Measurements from ENCODE around the gene ZDHHC3. TPM values are rescaled to one million over a fixed set of nuclear protein-coding genes. Genes with fewer than 3 reads are reported as not detected.

ZDHHC3 gene
- total RNA-seq, result 10 to 100 TPM; 43.2 to 62.9 (median 46.3) TPM
- 10 to 100 TPM; 77.2 to 82.8 (median 78.1) TPM for polyA plus RNA-seq

GRCh38 chr3:44976002-44976815 lies at the start of gene ZDHHC3, which contains the start of gene EXOSC7:
ZDHHC3 (minus strand) TSS chr3:44976174; CDS start chr3:44959436, 16,738 bp downstream.
EXOSC7 (plus strand) TSS chr3:44976244; CDS start chr3:44976278, 34 bp downstream.
- no peaks in the 10 kb centered on the region for H3K27me3 ChIP-seq
- H3K27ac ChIP-seq, result peak within 1 kb of the TSS; percentile 85 to 95 (median 94)
- peak; percentile 93 for DNase-seq
- intact Hi-C loops (cut with DNase I), result loop anchor here (2.0 to 5.0 kb wide), 3 partner anchors 61 to 215 kb away; partner anchors contain the start of genes KIAA1143, KIF15 and TMEM42
- peak; percentile 18 to 44 for TF ChIP-seq POLR2A (IDR thresholded peaks at IDR 0.05)
- no peak for TF ChIP-seq EP300 (IDR thresholded peaks at IDR 0.05)
- peak; percentile 72 to 86 (median 81) for TF ChIP-seq POLR2AphosphoS5 (IDR thresholded peaks at IDR 0.05)
- H3K4me3 ChIP-seq, result peak within 1 kb of the TSS; percentile 76 to 98 (median 98)
- no peaks in the 10 kb centered on the region for H3K9me3 ChIP-seq
- 0 to 1% methylated on average over 82 of the region's 82 CpGs for WGBS, 2 donors
- no peaks in the 10 kb centered on the region for H3K36me3 ChIP-seq
- H3K4me1 ChIP-seq, result peaks cover 0 to 48% (median 30%) of the 10 kb centered on the region in 4 donors

- Histone ChIP-seq H3K4me1 (peaks cover 0 to 62% (median 32%) of the 10 kb centered on the region in 4 donors), H3K36me3 (no peaks in the 10 kb centered on the region), H3K27me3 (no peaks in the 10 kb centered on the region), H3K4me3 (no peak overlapping the region), H3K9me3 (no peaks in the 10 kb centered on the region), H3K27ac (peak overlapping the region; percentile 5 to 78 (median 66))
- 70 to 81% methylated on average over 6 of the region's 6 CpGs for WGBS, 2 donors
- TF ChIP-seq POLR2A (IDR thresholded peaks at IDR 0.05), result no peak
- TF ChIP-seq POLR2AphosphoS5 (IDR thresholded peaks at IDR 0.05), result peak in 1 of 4 donors; percentile 17
- DNase-seq, result no peak
- intact Hi-C loops (cut with DNase I), result no loop called here
These were observed 48.7 kb upstream of the ZDHHC3 start for GRCh38 chr3:45024542-45025255.

GRCh38 chr3:45023675-45024074 lies 47.7 kb upstream of the ZDHHC3 start:
- TF ChIP-seq POLR2A (IDR thresholded peaks at IDR 0.05) (no peak), POLR2AphosphoS5 (IDR thresholded peaks at IDR 0.05) (no peak), CTCF (IDR thresholded peaks at IDR 0.05) (no peak), EP300 (IDR thresholded peaks at IDR 0.05) (no peak)
- 40 to 68% methylated on average over 3 of the region's 3 CpGs for WGBS, 2 donors
- intact Hi-C loops (cut with DNase I), result no loop called here
- H3K4me1 ChIP-seq, result peaks cover 0 to 51% (median 31%) of the 10 kb centered on the region in 4 donors
- no peak for DNase-seq
- H3K27me3 ChIP-seq, result no peaks in the 10 kb centered on the region
- no peak overlapping the region for H3K4me3 ChIP-seq
- H3K9me3 ChIP-seq, result no peaks in the 10 kb centered on the region
- H3K36me3 ChIP-seq, result no peaks in the 10 kb centered on the region
- H3K27ac ChIP-seq, result no peak overlapping the region

GRCh38 chr3:45021524-45022297 lies 45.7 kb upstream of the ZDHHC3 start:
- WGBS, 2 donors, result 73 to 75% methylated on average over 12 of the region's 12 CpGs
- no peaks in the 10 kb centered on the region for H3K27me3 ChIP-seq
- peak; percentile 81 for DNase-seq
- H3K4me3 ChIP-seq, result no peak overlapping the region
- H3K9me3 ChIP-seq, result no peaks in the 10 kb centered on the region
- intact Hi-C loops (cut with DNase I), result no loop called here
- TF ChIP-seq POLR2A (IDR thresholded peaks at IDR 0.05), result no peak
- peak in 1 of 4 donors; percentile 14 for TF ChIP-seq POLR2AphosphoS5 (IDR thresholded peaks at IDR 0.05)
- peak overlapping the region in 1 of 4 donors; percentile 36 for H3K27ac ChIP-seq
- H3K36me3 ChIP-seq, result no peaks in the 10 kb centered on the region
- peaks cover 0 to 36% (median 25%) of the 10 kb centered on the region in 4 donors for H3K4me1 ChIP-seq

GRCh38 chr3:45020534-45020933 lies 44.6 kb upstream of the ZDHHC3 start:
- no peaks in the 10 kb centered on the region for H3K27me3 ChIP-seq
- no peaks in the 10 kb centered on the region for H3K36me3 ChIP-seq
- H3K4me1 ChIP-seq, result peaks cover 0 to 25% (median 14%) of the 10 kb centered on the region in 4 donors
- intact Hi-C loops (cut with DNase I), result no loop called here
- TF ChIP-seq POLR2A (IDR thresholded peaks at IDR 0.05) (no peak), POLR2AphosphoS5 (IDR thresholded peaks at IDR 0.05) (no peak), CTCF (IDR thresholded peaks at IDR 0.05) (no peak), EP300 (IDR thresholded peaks at IDR 0.05) (no peak)
- no peak overlapping the region for H3K27ac ChIP-seq
- 67 to 85% methylated on average over 8 of the region's 8 CpGs for WGBS, 2 donors
- H3K9me3 ChIP-seq, result no peaks in the 10 kb centered on the region
- no peak for DNase-seq
- H3K4me3 ChIP-seq, result no peak overlapping the region
